K562 (cell line): Measurements from ENCODE around the gene RIPPLY3. TPM values are rescaled to one million over a fixed set of nuclear protein-coding genes. Genes with fewer than 3 reads are reported as not detected.

ENCODE experiments used
- ATAC-seq: fragments of 200-7000 bp; cut with Tn5 transposase; 3 replicates; pipeline ENCODE4 v1.9.1; 2020; ENCODE audit warnings: moderate library complexity
- BruUV-seq: library from RNA; stranded (reverse); fragments of 400-500 nt; replicated peaks from 2 replicates; lab custom pipeline; 2021; lab: Mats Ljungman, UMichigan
- CTCF ChIA-PET: fragments of 300-600 bp; formaldehyde crosslinking; extraction: SDS; loops from one replicate; lab custom pipeline; 2021; ENCODE audit warnings: low intra/inter-chr PET ratio; lab: Yijun Ruan, JAX
- POLR2A ChIA-PET: fragments of 300-600, 350-650 bp; sonication (Branson Sonifier 250); formaldehyde crosslinking; extraction: SDS; loops from one replicate; lab custom pipeline; 2021; ENCODE audit warnings: antibody characterized with exemption, inconsistent platforms; lab: Yijun Ruan, JAX
- DNase-seq, 4 experiments: peaks; one replicate each; pipeline versions ENCODE4 v3.0.0 to v3.0.0-alpha.2; 2011 to 2018; ENCODE audit warnings: low spot score in 3 of 4, mixed read lengths in 3 of 4; ENCODE audit errors: extremely low read depth in 1 of 4
- FAIRE-seq: peaks from 2 replicates; lab custom pipeline; 2011; peaks lifted over from hg19 to GRCh38; lab: Jason Lieb, UNC
- H2AFZ ChIP-seq: 2 replicates; pipeline ENCODE4 v1.6.0; 2011; ENCODE audit warnings: low read depth, low read length, control low read depth, inconsistent platforms
- H3K27ac ChIP-seq: fragments of 200-600 bp; 3 replicates; pipeline ENCODE4 v1.8.0; 2011; ENCODE audit warnings: low read depth, mild to moderate bottlenecking, control low read depth, inconsistent platforms, low read length, moderate library complexity, mixed read lengths; ENCODE audit errors: extremely low read depth
- H3K27me3 ChIP-seq, 2 experiments: fragments of 300-600 bp in 1 of 2; 2 replicates in 1 of 2; 3 replicates in 1 of 2; pipeline versions ENCODE4 v1.6.0 to v1.8.0; 2011; ENCODE audit warnings: inconsistent platforms in 2 of 2, low read length in 2 of 2, mild to moderate bottlenecking in 1 of 2, mixed read lengths in 1 of 2, moderate library complexity in 1 of 2; ENCODE audit not compliant: control insufficient read depth in 2 of 2, insufficient read depth in 2 of 2
- H3K36me3 ChIP-seq: fragments of 300-600 bp; 3 replicates; pipeline ENCODE4 v1.8.0; 2011; ENCODE audit warnings: mild to moderate bottlenecking, low read length, inconsistent platforms; ENCODE audit not compliant: control insufficient read depth, insufficient read depth
- H3K4me1 ChIP-seq, 2 experiments: fragments of 200-600 bp in 1 of 2; replicated peaks in 1 of 2; 2 replicates in 1 of 2; 3 replicates in 1 of 2; pipeline versions ENCODE4 v1.5.1 to v1.8.0; 2011; ENCODE audit warnings: inconsistent platforms in 2 of 2, low read length in 2 of 2, mild to moderate bottlenecking in 1 of 2, mixed read lengths in 1 of 2, moderate library complexity in 1 of 2; ENCODE audit not compliant: control insufficient read depth in 2 of 2, insufficient read depth in 2 of 2
- H3K4me2 ChIP-seq: 2 replicates; pipeline ENCODE4 v1.6.1; 2011; ENCODE audit warnings: low read length, control low read depth, inconsistent platforms, mixed read lengths; ENCODE audit not compliant: insufficient read depth
- H3K4me3 ChIP-seq: fragments of 200-600 bp; sonication (generic), shearing (Covaris generic); 2 replicates; pipeline ENCODE4 v1.5.1; 2016; ENCODE audit warnings: control low read depth, inconsistent platforms
- H3K79me2 ChIP-seq: fragments of 200-600 bp; 3 replicates; pipeline ENCODE4 v1.8.0; 2011; ENCODE audit warnings: low read length, inconsistent platforms; ENCODE audit not compliant: control insufficient read depth, insufficient read depth
- H3K9ac ChIP-seq, 2 experiments: 2 replicates each; pipeline versions ENCODE4 v1.6.0 to v1.6.1; 2011; ENCODE audit warnings: low read depth in 2 of 2, low read length in 2 of 2, control low read depth in 1 of 2, inconsistent platforms in 1 of 2, mild to moderate bottlenecking in 1 of 2, mixed read lengths in 1 of 2; ENCODE audit not compliant: insufficient read depth in 1 of 2
- H3K9me1 ChIP-seq: one replicate; pipeline ENCODE4 v1.6.0; 2011; ENCODE audit warnings: inconsistent platforms, mild to moderate bottlenecking, low read length, moderate library complexity; ENCODE audit not compliant: control insufficient read depth, insufficient read depth
- H3K9me3 ChIP-seq: replicated peaks from 2 replicates; pipeline ENCODE4 v1.5.1; 2011; ENCODE audit warnings: low read depth, low read length, inconsistent platforms; ENCODE audit not compliant: control insufficient read depth, insufficient read depth
- H4K20me1 ChIP-seq: replicated peaks from 2 replicates; pipeline ENCODE4 v1.6.1; 2011; ENCODE audit warnings: low read length, inconsistent platforms, mixed read lengths; ENCODE audit not compliant: control insufficient read depth, insufficient read depth
- AFF4 ChIP-seq: sonication (generic); formaldehyde crosslinking; IDR thresholded peaks from 2 replicates; pipeline ENCODE4 v1.8.0; 2023; ENCODE audit warnings: mild to moderate bottlenecking, missing genetic modification reagents
- ARID2 ChIP-seq: fragments of 450-650 bp; IDR thresholded peaks from 2 replicates; pipeline ENCODE4 v1.6.1; 2017; ENCODE audit warnings: antibody characterized with exemption, mild to moderate bottlenecking
- ATF3 ChIP-seq, 2 experiments: fragments of 450-650 bp in 1 of 2; sonication (generic) in 1 of 2; formaldehyde crosslinking in 1 of 2; IDR thresholded peaks in 1 of 2; conservative IDR thresholded peaks in 1 of 2; 2 replicates each; pipeline versions ENCODE4 v1.6.1 to v1.8.1; 2016 to 2023; ENCODE audit warnings: mild to moderate bottlenecking in 2 of 2, moderate library complexity in 2 of 2, inconsistent platforms in 1 of 2, missing genetic modification reagents in 1 of 2
- CBX2 ChIP-seq: fragments of 200-600 bp; sonication (generic); IDR thresholded peaks from one replicate; pipeline ENCODE4 v1.6.1; 2012; ENCODE audit warnings: mild to moderate bottlenecking, low read length, inconsistent platforms; ENCODE audit not compliant: insufficient read depth, poor library complexity, severe bottlenecking
- CREM ChIP-seq: IDR thresholded peaks from 2 replicates; pipeline ENCODE4 v1.6.1; 2014; ENCODE audit warnings: antibody characterized with exemption, low read depth
- MAFF ChIP-seq: IDR thresholded peaks from 2 replicates; pipeline ENCODE4 v1.6.1; 2012; ENCODE audit warnings: low read length, improper control_type of control experiment
- NELFE ChIP-seq: IDR thresholded peaks from 2 replicates; pipeline ENCODE4 v1.6.1; 2011; ENCODE audit warnings: mild to moderate bottlenecking; ENCODE audit not compliant: insufficient read depth, insufficient read length
- NR2C2 ChIP-seq, 2 experiments: fragments of 200-800 bp in 1 of 2; sonication (Bioruptor generic) in 1 of 2; sonication (generic) in 1 of 2; formaldehyde crosslinking in 1 of 2; IDR thresholded peaks; 2 replicates each; pipeline versions ENCODE4 v1.6.1 to v1.8.0; 2016 to 2022; ENCODE audit warnings: mild to moderate bottlenecking in 1 of 2, missing compliant biosample characterization in 1 of 2, missing genetic modification characterization in 1 of 2, missing genetic modification reagents in 1 of 2
- PHF20 ChIP-seq: fragments of 450-650 bp; IDR thresholded peaks from 2 replicates; pipeline ENCODE4 v1.6.1; 2018; ENCODE audit not compliant: partially characterized antibody
- SMC3 ChIP-seq: conservative IDR thresholded peaks from 2 replicates; pipeline ENCODE4 v1.6.1; 2011; ENCODE audit warnings: low read depth, low read length, improper control_type of control experiment; ENCODE audit not compliant: insufficient read depth
- SOX6 ChIP-seq: fragments of 450-650 bp; IDR thresholded peaks from 2 replicates; pipeline ENCODE4 v1.6.1; 2014; ENCODE audit warnings: mild to moderate bottlenecking
- TCF7L2 ChIP-seq: fragments of 150-350 bp; IDR thresholded peaks from 2 replicates; pipeline ENCODE4 v1.6.1; 2016; ENCODE audit warnings: low read depth, mild to moderate bottlenecking, low read length, moderate library complexity
- WGBS: fragments of 100-300 bp; shearing (Covaris generic); methylation state at CpG from one replicate; pipeline ENCODE4 v1.1.6; 2016; ENCODE audit warnings: low coverage, mixed read lengths; ENCODE audit not compliant: insufficient coverage; ENCODE audit errors: missing lambda C conversion rate; 5-methylcytosine and 5-hydroxymethylcytosine counted together
- in situ Hi-C: fragments of 300-500 bp; cut with MboI; formaldehyde crosslinking; loops from 4 replicates; pipeline ENCODE4 v1.15.0; 2018; ENCODE audit warnings: inconsistent platforms, mixed read lengths
- intact Hi-C: fragments of 100-400 bp; cut with micrococcal nuclease; formaldehyde crosslinking; loops from 2 replicates; pipeline ENCODE4 v1.14.2; 2022
- polyA plus RNA-seq, 8 experiments: library from polyadenylated mRNA; depleted of rRNA in 4 of 8; stranded (reverse) in 5 of 8; unstranded in 3 of 8; fragments of >200 nt; fragmentation: Nextera tagmentation in 2 of 8; fragmentation: Illumina TruSeq in 1 of 8; extraction: Ambion mirVana in 2 of 8; extraction: Trizol in 1 of 8; gene quantifications; 2 replicates each; pipeline versions ENCODE4 v1.2.1 to v1.2.3, GENCODE V29; 2011 to 2014; ENCODE audit warnings: inconsistent platforms in 1 of 8, missing spikeins in 1 of 8
- total RNA-seq, 7 experiments: library from RNA; depleted of rRNA in 6 of 7; stranded (reverse); fragments of >200 nt in 6 of 7; fragmentation: Illumina TruSeq in 2 of 7; extraction: Trizol in 2 of 7; gene quantifications; 2 replicates each; pipeline versions ENCODE4 v1.2.1 to v1.2.3, GENCODE V29; 2011 to 2021; ENCODE audit warnings: low replicate concordance in 1 of 7

RIPPLY3 gene
- total and polyA plus RNA-seq, 9 of the 15 experiments (the other 6 are each of a cell fraction or from before 2014, with no cell fraction given) = not detected

- Histone ChIP-seq H4K20me1 (no peaks in the 10 kb centered on the region), H3K36me3 (no peaks in the 10 kb centered on the region; the same call in 2 of the 3 replicates), H2AFZ (peak overlapping the region; percentile 36), H3K79me2 (no peaks in the 10 kb centered on the region), H3K4me2 (0 out of 2 replicates have a peak overlapping the region, but pooled peaks have one; percentile 2), H3K9ac (no peak overlapping the region), H3K9me1 (no peaks in the 10 kb centered on the region), H3K27ac (no peak overlapping the region), H3K9me3 (no peaks in the 10 kb centered on the region), H3K27me3 (no peaks in the 10 kb centered on the region), H3K4me1 (peaks cover 16 to 20% of the 10 kb centered on the region in 2 experiments), H3K4me3 (no peak overlapping the region)
- peak; percentile 96 for FAIRE-seq
- in situ Hi-C loops (loop anchor here (10.0 kb wide), 1 partner anchor 108 kb away; no protein-coding TSS in a partner anchor), intact Hi-C loops (loop anchor here (1.0 to 2.0 kb wide), 3 partner anchors 33 to 110 kb away; no protein-coding TSS in a partner anchor)
- BruUV-seq = no TSS peak
- 25% methylated on average over 8 of the region's 8 CpGs for WGBS
- ChIA-PET POLR2A (interaction anchor here (0.6 to 4.0 kb wide), 9 partner anchors 9 to 1711 kb away, joined by 3 to 14 read pairs (median 3); partner anchors contain the start of gene HLCS), CTCF (interaction anchor here (0.5 to 2.7 kb wide), 14 partner anchors 12 to 1396 kb away, joined by 3 to 35 read pairs (median 4); partner anchors contain the start of genes PIGP and TTC3)
- ATAC-seq = peak; percentile 83
- peak; percentile 61 to 87 (median 66) for DNase-seq
- peak; percentile 72 for TF ChIP-seq ATF3 (IDR thresholded peaks at IDR 0.05)
- TF ChIP-seq ATF3 (CRISPR knock-in tag; conservative IDR thresholded peaks at IDR 0.05) = 0 out of 2 replicates have a peak, but pooled peaks have one; percentile 52
- TF ChIP-seq NR2C2 (CRISPR knock-in tag; IDR thresholded peaks at IDR 0.05) = no peak
- TF ChIP-seq NR2C2 (tag; IDR thresholded peaks at IDR 0.05) = no peak
- peak; percentile 87 for TF ChIP-seq CREM
- TF ChIP-seq MAFF = no peak
- no peak for TF ChIP-seq TCF7L2
- peak; percentile 88 for TF ChIP-seq SMC3
- no peak for TF ChIP-seq AFF4 (CRISPR knock-in tag)
- no peak for TF ChIP-seq PHF20
- no peak; the same call in none of the 2 replicates for TF ChIP-seq SOX6
- TF ChIP-seq NELFE = no peak
- TF ChIP-seq CBX2 = no peak
- peak; percentile 84 for TF ChIP-seq ARID2
These were observed 29.4 kb upstream of the RIPPLY3 start for GRCh38 chr21:36976882-36977651.
